Vagina (tissue), 2 donors: ENCODE results near the gene CFAP97D1. TPM values are rescaled to one million over a fixed set of nuclear protein-coding genes. Genes with fewer than 3 reads are reported as not detected.

Experiments used
- DNase-seq, 2 donors: peaks; one replicate each; pipeline ENCODE4 v3.0.0-alpha.2; 2017; ENCODE audit errors: extremely low spot score in 2 of 2
- H3K27ac ChIP-seq: fragments of 200-600 bp; sonication (generic); one replicate; pipeline ENCODE4 v1.5.1; 2019
- H3K27me3 ChIP-seq: fragments of 200-600 bp; sonication (generic); one replicate; pipeline ENCODE4 v1.5.1; 2019
- H3K36me3 ChIP-seq, 2 donors: fragments of 200-600 bp; sonication (generic); one replicate each; pipeline ENCODE4 v1.5.1; 2017 to 2019
- H3K4me1 ChIP-seq: fragments of 200-600 bp; sonication (generic); one replicate; pipeline ENCODE4 v1.5.1; 2019
- H3K4me3 ChIP-seq, 2 donors: fragments of 200-600 bp; sonication (generic); 1 replicate in 1 of 2; 2 replicates in 1 of 2; pipeline ENCODE4 v1.5.1; 2016 to 2019
- H3K9me3 ChIP-seq: fragments of 200-600 bp; sonication (generic); one replicate; pipeline ENCODE4 v1.5.1; 2019
- CTCF ChIP-seq, 3 experiments: fragments of 450-650 bp in 2 of 3; fragments of 200-600 bp in 1 of 3; sonication (generic) in 1 of 3; IDR thresholded peaks; one replicate each; pipeline ENCODE4 v1.5.1; 2017 to 2019; ENCODE audit warnings: antibody characterized with exemption in 3 of 3, mild to moderate bottlenecking in 2 of 3, moderate library complexity in 2 of 3
- POLR2A ChIP-seq, 2 donors: fragments of 450-650 bp; IDR thresholded peaks; one replicate each; pipeline ENCODE4 v1.6.1; 2017; ENCODE audit warnings: antibody characterized with exemption in 2 of 2, mild to moderate bottlenecking in 2 of 2, moderate library complexity in 2 of 2
- POLR2AphosphoS5 ChIP-seq, 2 donors: sonication (generic); formaldehyde crosslinking; IDR thresholded peaks; one replicate each; pipeline ENCODE4 v1.9.0; 2017; ENCODE audit warnings: antibody characterized with exemption in 2 of 2, mild to moderate bottlenecking in 2 of 2, low read depth in 1 of 2; ENCODE audit not compliant: insufficient read depth in 1 of 2
- intact Hi-C: fragments of 100-400 bp; cut with DNase I; formaldehyde crosslinking; loops from one replicate; pipeline ENCODE4 v1.15.1; 2023
- total RNA-seq: library from RNA; depleted of rRNA; stranded (reverse); fragments of >200 nt; gene quantifications from one replicate; pipeline ENCODE4 v1.2.3, GENCODE V29; 2016

Gene CFAP97D1
- not detected for total RNA-seq

GRCh38 chr17:43780135-43780534 lies at the start of gene CFAP97D1:
Gene CFAP97D1, plus strand, starts transcription at chr17:43780435. Its CDS starts 28 bp downstream, at chr17:43780463.
- peak within 1 kb of the TSS; percentile 90 to 96 for H3K4me3 ChIP-seq
- intact Hi-C loops: loop anchor here (10.0 kb wide), 1 partner anchor 65 kb away; the partner anchor contains the start of gene CD300LG

GRCh38 chr17:43732958-43733357 lies 47.3 kb upstream of the CFAP97D1 start:
- TF ChIP-seq POLR2A (IDR thresholded peaks at IDR 0.05): no peak
- TF ChIP-seq CTCF (IDR thresholded peaks at IDR 0.05): no peak
- TF ChIP-seq POLR2AphosphoS5 (IDR thresholded peaks at IDR 0.05; ENCODE audit: insufficient read depth in 1 of 2, low read depth in 1 of 2): no peak
- DNase-seq: no peak
- Histone ChIP-seq H3K4me3 (no peak overlapping the region), H3K4me1 (no peaks in the 10 kb centered on the region), H3K27ac (no peak overlapping the region), H3K9me3 (no peaks in the 10 kb centered on the region), H3K27me3 (no peaks in the 10 kb centered on the region), H3K36me3 (no peaks in the 10 kb centered on the region)
- intact Hi-C loops: no loop called here

More at GRCh38 chr17:43780135-43780534, at the start of gene CFAP97D1:
- Histone ChIP-seq H3K27me3 (no peaks in the 10 kb centered on the region), H3K9me3 (no peaks in the 10 kb centered on the region), H3K4me1 (peaks cover 34% of the 10 kb centered on the region), H3K27ac (peak within 1 kb of the TSS; percentile 99), H3K36me3 (peaks cover 0 to under 1% of the 10 kb centered on the region in 2 donors)
- no peak for TF ChIP-seq POLR2A (IDR thresholded peaks at IDR 0.05)
- no peak for TF ChIP-seq POLR2AphosphoS5 (IDR thresholded peaks at IDR 0.05; ENCODE audit: insufficient read depth in 1 of 2, low read depth in 1 of 2)
- no peak for TF ChIP-seq CTCF (IDR thresholded peaks at IDR 0.05)
- DNase-seq: no peak

- DNase-seq: no peak
- no peak for TF ChIP-seq CTCF (IDR thresholded peaks at IDR 0.05)
- TF ChIP-seq POLR2AphosphoS5 (IDR thresholded peaks at IDR 0.05; ENCODE audit: insufficient read depth in 1 of 2, low read depth in 1 of 2): no peak
- no peak for TF ChIP-seq POLR2A (IDR thresholded peaks at IDR 0.05)
- Histone ChIP-seq H3K4me3 (no peak overlapping the region), H3K27ac (no peak overlapping the region), H3K27me3 (no peaks in the 10 kb centered on the region), H3K36me3 (no peaks in the 10 kb centered on the region), H3K4me1 (no peaks in the 10 kb centered on the region), H3K9me3 (no peaks in the 10 kb centered on the region)
- intact Hi-C loops: no loop called here
These were observed 46.3 kb upstream of the CFAP97D1 start for GRCh38 chr17:43733956-43734355.

- Histone ChIP-seq H3K36me3 (no peaks in the 10 kb centered on the region), H3K27me3 (no peaks in the 10 kb centered on the region), H3K4me1 (no peaks in the 10 kb centered on the region), H3K27ac (no peak overlapping the region), H3K9me3 (no peaks in the 10 kb centered on the region), H3K4me3 (no peak overlapping the region)
- intact Hi-C loops: no loop called here
- DNase-seq: no peak
- TF ChIP-seq CTCF (IDR thresholded peaks at IDR 0.05): no peak
- TF ChIP-seq POLR2AphosphoS5 (IDR thresholded peaks at IDR 0.05; ENCODE audit: insufficient read depth in 1 of 2, low read depth in 1 of 2): no peak
- TF ChIP-seq POLR2A (IDR thresholded peaks at IDR 0.05): no peak
These were observed 45.9 kb upstream of the CFAP97D1 start for GRCh38 chr17:43734376-43734775.

GRCh38 chr17:43736389-43736788 lies 43.8 kb upstream of the CFAP97D1 start:
- no peak overlapping the region for H3K27ac ChIP-seq
- H3K4me1 ChIP-seq: no peaks in the 10 kb centered on the region
- H3K27me3 ChIP-seq: no peaks in the 10 kb centered on the region
- H3K4me3 ChIP-seq: no peak overlapping the region
- H3K9me3 ChIP-seq: no peaks in the 10 kb centered on the region
- H3K36me3 ChIP-seq: no peaks in the 10 kb centered on the region
- TF ChIP-seq POLR2AphosphoS5 (IDR thresholded peaks at IDR 0.05; ENCODE audit: insufficient read depth in 1 of 2, low read depth in 1 of 2) (no peak), CTCF (IDR thresholded peaks at IDR 0.05) (no peak), POLR2A (IDR thresholded peaks at IDR 0.05) (no peak)
- no peak for DNase-seq
- intact Hi-C loops: no loop called here
